K562 (cell line): ENCODE data around the gene EPHB1. TPM values are rescaled to one million over a fixed set of nuclear protein-coding genes. Genes with fewer than 3 reads are reported as not detected.

Experiments used
- ATAC-seq: fragments of 200-7000 bp; cut with Tn5 transposase; 3 replicates; pipeline ENCODE4 v1.9.1; 2020; ENCODE audit warnings: moderate library complexity
- BruUV-seq: library from RNA; stranded (reverse); fragments of 400-500 nt; replicated peaks from 2 replicates; lab custom pipeline; 2021; lab: Mats Ljungman, UMichigan
- CTCF ChIA-PET: fragments of 300-600 bp; formaldehyde crosslinking; extraction: SDS; loops from one replicate; lab custom pipeline; 2021; ENCODE audit warnings: low intra/inter-chr PET ratio; lab: Yijun Ruan, JAX
- POLR2A ChIA-PET: fragments of 300-600, 350-650 bp; sonication (Branson Sonifier 250); formaldehyde crosslinking; extraction: SDS; loops from one replicate; lab custom pipeline; 2021; ENCODE audit warnings: antibody characterized with exemption, inconsistent platforms; lab: Yijun Ruan, JAX
- DNase-seq, 4 experiments: peaks; one replicate each; pipeline versions ENCODE4 v3.0.0 to v3.0.0-alpha.2; 2011 to 2018; ENCODE audit warnings: low spot score in 3 of 4, mixed read lengths in 3 of 4; ENCODE audit errors: extremely low read depth in 1 of 4
- FAIRE-seq: peaks from 2 replicates; lab custom pipeline; 2011; peaks lifted over from hg19 to GRCh38; lab: Jason Lieb, UNC
- H2AFZ ChIP-seq: 2 replicates; pipeline ENCODE4 v1.6.0; 2011; ENCODE audit warnings: low read depth, low read length, control low read depth, inconsistent platforms
- H3K27ac ChIP-seq: fragments of 200-600 bp; 3 replicates; pipeline ENCODE4 v1.8.0; 2011; ENCODE audit warnings: low read depth, mild to moderate bottlenecking, control low read depth, inconsistent platforms, low read length, moderate library complexity, mixed read lengths; ENCODE audit errors: extremely low read depth
- H3K27me3 ChIP-seq, 2 experiments: fragments of 300-600 bp in 1 of 2; 2 replicates in 1 of 2; 3 replicates in 1 of 2; pipeline versions ENCODE4 v1.6.0 to v1.8.0; 2011; ENCODE audit warnings: inconsistent platforms in 2 of 2, low read length in 2 of 2, mild to moderate bottlenecking in 1 of 2, mixed read lengths in 1 of 2, moderate library complexity in 1 of 2; ENCODE audit not compliant: control insufficient read depth in 2 of 2, insufficient read depth in 2 of 2
- H3K36me3 ChIP-seq: fragments of 300-600 bp; 3 replicates; pipeline ENCODE4 v1.8.0; 2011; ENCODE audit warnings: mild to moderate bottlenecking, low read length, inconsistent platforms; ENCODE audit not compliant: control insufficient read depth, insufficient read depth
- H3K4me1 ChIP-seq, 2 experiments: fragments of 200-600 bp in 1 of 2; replicated peaks in 1 of 2; 2 replicates in 1 of 2; 3 replicates in 1 of 2; pipeline versions ENCODE4 v1.5.1 to v1.8.0; 2011; ENCODE audit warnings: inconsistent platforms in 2 of 2, low read length in 2 of 2, mild to moderate bottlenecking in 1 of 2, mixed read lengths in 1 of 2, moderate library complexity in 1 of 2; ENCODE audit not compliant: control insufficient read depth in 2 of 2, insufficient read depth in 2 of 2
- H3K4me2 ChIP-seq: 2 replicates; pipeline ENCODE4 v1.6.1; 2011; ENCODE audit warnings: low read length, control low read depth, inconsistent platforms, mixed read lengths; ENCODE audit not compliant: insufficient read depth
- H3K4me3 ChIP-seq: fragments of 200-600 bp; sonication (generic), shearing (Covaris generic); 2 replicates; pipeline ENCODE4 v1.5.1; 2016; ENCODE audit warnings: control low read depth, inconsistent platforms
- H3K79me2 ChIP-seq: fragments of 200-600 bp; 3 replicates; pipeline ENCODE4 v1.8.0; 2011; ENCODE audit warnings: low read length, inconsistent platforms; ENCODE audit not compliant: control insufficient read depth, insufficient read depth
- H3K9ac ChIP-seq, 2 experiments: 2 replicates each; pipeline versions ENCODE4 v1.6.0 to v1.6.1; 2011; ENCODE audit warnings: low read depth in 2 of 2, low read length in 2 of 2, control low read depth in 1 of 2, inconsistent platforms in 1 of 2, mild to moderate bottlenecking in 1 of 2, mixed read lengths in 1 of 2; ENCODE audit not compliant: insufficient read depth in 1 of 2
- H3K9me1 ChIP-seq: one replicate; pipeline ENCODE4 v1.6.0; 2011; ENCODE audit warnings: inconsistent platforms, mild to moderate bottlenecking, low read length, moderate library complexity; ENCODE audit not compliant: control insufficient read depth, insufficient read depth
- H3K9me3 ChIP-seq: replicated peaks from 2 replicates; pipeline ENCODE4 v1.5.1; 2011; ENCODE audit warnings: low read depth, low read length, inconsistent platforms; ENCODE audit not compliant: control insufficient read depth, insufficient read depth
- H4K20me1 ChIP-seq: replicated peaks from 2 replicates; pipeline ENCODE4 v1.6.1; 2011; ENCODE audit warnings: low read length, inconsistent platforms, mixed read lengths; ENCODE audit not compliant: control insufficient read depth, insufficient read depth
- BMI1 ChIP-seq: fragments of 150-350 bp; IDR thresholded peaks from 2 replicates; pipeline ENCODE4 v1.6.1; 2014; ENCODE audit warnings: low read length
- CBX3 ChIP-seq, 2 experiments: IDR thresholded peaks; 1 replicate in 1 of 2; 2 replicates in 1 of 2; pipeline ENCODE4 v1.6.1; 2012; ENCODE audit warnings: inconsistent platforms in 2 of 2, low read length in 2 of 2, borderline replicate concordance in 1 of 2, control low read depth in 1 of 2
- CUX1 ChIP-seq: fragments of 200-800 bp; sonication (Bioruptor generic); IDR thresholded peaks from 2 replicates; pipeline ENCODE4 v1.6.1; 2016; ENCODE audit warnings: missing genetic modification characterization, missing compliant biosample characterization
- ELK3 ChIP-seq: fragments of 450-650 bp; formaldehyde crosslinking; IDR thresholded peaks from 2 replicates; pipeline ENCODE4 v1.4.0; 2020; ENCODE audit warnings: mild to moderate bottlenecking
- MLLT1 ChIP-seq, 2 experiments: fragments of 450-650 bp; IDR thresholded peaks; 2 replicates each; pipeline ENCODE4 v1.6.1; 2016
- RBM15 ChIP-seq: fragments of 200-400 bp; formaldehyde crosslinking; IDR thresholded peaks from 2 replicates; pipeline ENCODE4 v1.6.1; 2018; ENCODE audit warnings: mild to moderate bottlenecking, low read length, moderate library complexity; ENCODE audit not compliant: insufficient read depth
- SIN3B ChIP-seq: fragments of 450-650 bp; IDR thresholded peaks from 2 replicates; pipeline ENCODE4 v1.6.1; 2017; ENCODE audit warnings: low read depth, mild to moderate bottlenecking, moderate library complexity
- SIX5 ChIP-seq, 2 experiments: IDR thresholded peaks; 2 replicates each; pipeline ENCODE4 v1.6.1; 2011; ENCODE audit warnings: low read length in 2 of 2, borderline replicate concordance in 1 of 2, low read depth in 1 of 2, mild to moderate bottlenecking in 1 of 2, moderate library complexity in 1 of 2; ENCODE audit not compliant: insufficient read depth in 1 of 2
- SREBF2 ChIP-seq: sonication (generic); formaldehyde crosslinking; IDR thresholded peaks from 2 replicates; pipeline ENCODE4 v1.4.0; 2020; ENCODE audit warnings: mild to moderate bottlenecking, missing genetic modification reagents
- TAF7 ChIP-seq: fragments of 450-650 bp; IDR thresholded peaks from 2 replicates; pipeline ENCODE4 v1.6.1; 2016; ENCODE audit warnings: missing genetic modification characterization, missing compliant biosample characterization
- ZNF217 ChIP-seq: sonication (generic); formaldehyde crosslinking; IDR thresholded peaks from 2 replicates; pipeline ENCODE4 v1.8.0; 2022; ENCODE audit warnings: mild to moderate bottlenecking, missing genetic modification reagents
- ZNF639 ChIP-seq, 2 experiments: fragments of 200-800 bp in 1 of 2; sonication (Bioruptor generic) in 1 of 2; sonication (generic) in 1 of 2; formaldehyde crosslinking in 1 of 2; IDR thresholded peaks in 1 of 2; conservative IDR thresholded peaks in 1 of 2; 2 replicates each; pipeline versions ENCODE4 v1.5.0 to v1.6.1; 2016 to 2020; ENCODE audit warnings: missing compliant biosample characterization in 1 of 2, missing genetic modification characterization in 1 of 2, missing genetic modification reagents in 1 of 2
- ZNF76 ChIP-seq: fragments of 250-450 bp; sonication (Bioruptor Pico); IDR thresholded peaks from 2 replicates; pipeline ENCODE4 v1.4.0; 2020; ENCODE audit warnings: mild to moderate bottlenecking, moderate library complexity, borderline replicate concordance
- WGBS: fragments of 100-300 bp; shearing (Covaris generic); methylation state at CpG from one replicate; pipeline ENCODE4 v1.1.6; 2016; ENCODE audit warnings: low coverage, mixed read lengths; ENCODE audit not compliant: insufficient coverage; ENCODE audit errors: missing lambda C conversion rate; 5-methylcytosine and 5-hydroxymethylcytosine counted together
- in situ Hi-C: fragments of 300-500 bp; cut with MboI; formaldehyde crosslinking; loops from 4 replicates; pipeline ENCODE4 v1.15.0; 2018; ENCODE audit warnings: inconsistent platforms, mixed read lengths
- intact Hi-C: fragments of 100-400 bp; cut with micrococcal nuclease; formaldehyde crosslinking; loops from 2 replicates; pipeline ENCODE4 v1.14.2; 2022
- polyA plus RNA-seq, 8 experiments: library from polyadenylated mRNA; depleted of rRNA in 4 of 8; stranded (reverse) in 5 of 8; unstranded in 3 of 8; fragments of >200 nt; fragmentation: Nextera tagmentation in 2 of 8; fragmentation: Illumina TruSeq in 1 of 8; extraction: Ambion mirVana in 2 of 8; extraction: Trizol in 1 of 8; gene quantifications; 2 replicates each; pipeline versions ENCODE4 v1.2.1 to v1.2.3, GENCODE V29; 2011 to 2014; ENCODE audit warnings: inconsistent platforms in 1 of 8, missing spikeins in 1 of 8
- total RNA-seq, 7 experiments: library from RNA; depleted of rRNA in 6 of 7; stranded (reverse); fragments of >200 nt in 6 of 7; fragmentation: Illumina TruSeq in 2 of 7; extraction: Trizol in 2 of 7; gene quantifications; 2 replicates each; pipeline versions ENCODE4 v1.2.1 to v1.2.3, GENCODE V29; 2011 to 2021; ENCODE audit warnings: low replicate concordance in 1 of 7

Gene EPHB1
- total and polyA plus RNA-seq, 9 of the 15 experiments (the other 6 are each of a cell fraction or from before 2014, with no cell fraction given): 0.29 TPM; not detected in 8

GRCh38 chr3:134904241-134904771 is 109.2 kb downstream of the EPHB1 start:
- FAIRE-seq (no peak), DNase-seq (no peak), ATAC-seq (no peak)
- BruUV-seq: no TSS peak
- ChIA-PET POLR2A (no interaction called here), CTCF (no interaction called here)
- intact Hi-C loops: no loop called here
- Histone ChIP-seq H3K9me1 (no peaks in the 10 kb centered on the region), H3K36me3 (no peaks in the 10 kb centered on the region), H3K79me2 (no peaks in the 10 kb centered on the region), H3K27ac (no peak overlapping the region), H3K4me3 (no peak overlapping the region), H3K27me3 (no peaks in the 10 kb centered on the region), H3K9me3 (no peaks in the 10 kb centered on the region), H3K9ac (no peak overlapping the region), H4K20me1 (no peaks in the 10 kb centered on the region), H2AFZ (no peak overlapping the region), H3K4me2 (no peak overlapping the region), H3K4me1 (no peaks in the 10 kb centered on the region)
- in situ Hi-C loops: no loop called here
- WGBS: 3% methylated on average over 5 of the region's 6 CpGs
- TF ChIP-seq TAF7 (tag) (no peak), ELK3 (CRISPR knock-in tag) (no peak), SREBF2 (CRISPR knock-in tag) (no peak), CBX3 (IDR thresholded peaks at IDR 0.05; ENCODE audit: borderline replicate concordance in 1 of 2, low read length in 2 of 2) (no peak), RBM15 (no peak), MLLT1 (IDR thresholded peaks at IDR 0.05) (no peak), CUX1 (no peak), SIN3B (no peak), BMI1 (no peak), ZNF217 (no peak), SIX5 (IDR thresholded peaks at IDR 0.05; ENCODE audit: borderline replicate concordance in 1 of 2, insufficient read depth in 1 of 2, low read depth in 1 of 2, low read length in 2 of 2) (no peak), ZNF76 (no peak), ZNF639 (CRISPR knock-in tag; conservative IDR thresholded peaks at IDR 0.05 in 1 of 2, IDR thresholded peaks at IDR 0.05 in 1 of 2) (no peak)
